Epidermal melanocyte (primary cell): ENCODE data around the gene PLOD3.

Experiments used
- DNase-seq: peaks from one replicate; pipeline ENCODE4 v3.0.0; 2011; ENCODE audit warnings: low spot score; ENCODE audit not compliant: insufficient read length

Gene PLOD3

GRCh38 chr7:101239191-101239950 is 22.0 kb upstream of the PLOD3 start:
- DNase-seq = no peak

- no peak for DNase-seq
Measured at GRCh38 chr7:101238226-101239182, 21.1 kb upstream of the PLOD3 start.

- DNase-seq = no peak
Measured at GRCh38 chr7:101237206-101238067, 20.1 kb upstream of the PLOD3 start, which contains the start of gene CLDN15. CLDN15 (minus strand) TSS chr7:101237802; CDS start chr7:101237581, 221 bp downstream.

GRCh38 chr7:101236292-101236835 is 19.0 kb upstream of the PLOD3 start:
- no peak for DNase-seq

- DNase-seq = no peak
Measured at GRCh38 chr7:101235522-101235921, 18.1 kb upstream of the PLOD3 start.

- DNase-seq = no peak
Measured at GRCh38 chr7:101235050-101235449, 17.7 kb upstream of the PLOD3 start.

GRCh38 chr7:101234636-101235035 is 17.3 kb upstream of the PLOD3 start:
- no peak for DNase-seq

GRCh38 chr7:101233907-101234547 is 16.6 kb upstream of the PLOD3 start:
- DNase-seq = no peak

- no peak for DNase-seq
Measured at GRCh38 chr7:101232141-101232850, 14.9 kb upstream of the PLOD3 start.

- DNase-seq = no peak
Measured at GRCh38 chr7:101231644-101232043, 14.3 kb upstream of the PLOD3 start.

- no peak for DNase-seq
Measured at GRCh38 chr7:101226721-101227120, 9.3 kb upstream of the PLOD3 start.

- no peak for DNase-seq
Measured at GRCh38 chr7:101225650-101226049, 8.3 kb upstream of the PLOD3 start.

- DNase-seq = no peak
Measured at GRCh38 chr7:101223528-101223927, 6.1 kb upstream of the PLOD3 start.

GRCh38 chr7:101222275-101222830 is 5.0 kb upstream of the PLOD3 start:
- no peak for DNase-seq

GRCh38 chr7:101220295-101220694 is 2.9 kb upstream of the PLOD3 start:
- no peak for DNase-seq

GRCh38 chr7:101218236-101219125 is 1.1 kb upstream of the PLOD3 start:
- DNase-seq = no peak

GRCh38 chr7:101216860-101217387 is 457 bp downstream of the PLOD3 start:
- no peak for DNase-seq
